ENCODE measurements around the gene TGFA.
A peak's percentile ranks its signal among the peaks of the same experiment; 100 is the strongest.

TGFA gene

GRCh38 chr2:70523996-70524965 lies 29.3 kb downstream of the TGFA start:
- no peak for DNase-seq

GRCh38 chr2:70523672-70523995 lies 30.0 kb downstream of the TGFA start:
- no peak for DNase-seq

GRCh38 chr2:70522627-70523026 lies 31.0 kb downstream of the TGFA start:
- no peak for DNase-seq

GRCh38 chr2:70520825-70521224 lies 32.8 kb downstream of the TGFA start:
- no peak for DNase-seq

GRCh38 chr2:70519453-70519852 lies 34.2 kb downstream of the TGFA start:
- DNase-seq: no peak

GRCh38 chr2:70518557-70518956 lies 35.1 kb downstream of the TGFA start:
- DNase-seq: no peak

GRCh38 chr2:70517804-70518203 lies 35.8 kb downstream of the TGFA start:
- no peak for DNase-seq

GRCh38 chr2:70516596-70516995 lies 37.0 kb downstream of the TGFA start:
- peak in 3 of 56 donors; percentile 5 to 23 (median 14) for DNase-seq

GRCh38 chr2:70515938-70516337 lies 37.7 kb downstream of the TGFA start:
- DNase-seq: no peak

- DNase-seq: peak in 2 of 56 donors; percentile 7 to 14
Observed at GRCh38 chr2:70514612-70515055, 39.0 kb downstream of the TGFA start.

- no peak for DNase-seq
Observed at GRCh38 chr2:70513738-70514137, 39.9 kb downstream of the TGFA start.

- no peak for DNase-seq
Observed at GRCh38 chr2:70511971-70512729, 41.5 kb downstream of the TGFA start.

- no peak for DNase-seq
Observed at GRCh38 chr2:70510313-70510712, 43.3 kb downstream of the TGFA start.

- DNase-seq: no peak
Observed at GRCh38 chr2:70509565-70509964, 44.1 kb downstream of the TGFA start.

GRCh38 chr2:70508711-70509462 lies 44.7 kb downstream of the TGFA start:
- no peak for DNase-seq

GRCh38 chr2:70505613-70506391 lies 47.8 kb downstream of the TGFA start:
- DNase-seq: no peak

GRCh38 chr2:70504750-70505149 lies 48.9 kb downstream of the TGFA start:
- DNase-seq: no peak

- no peak for DNase-seq
Observed at GRCh38 chr2:70503896-70504295, 49.7 kb downstream of the TGFA start.

GRCh38 chr2:70501728-70502127 lies 51.9 kb downstream of the TGFA start:
- DNase-seq: no peak

- no peak for DNase-seq
Observed at GRCh38 chr2:70501215-70501614, 52.4 kb downstream of the TGFA start.

GRCh38 chr2:70499253-70499652 lies 54.4 kb downstream of the TGFA start:
- DNase-seq: no peak

All from nucleus accumbens (tissue), 56 donors.